Testis (tissue), 3 donors: ENCODE data around the gene SLC39A8. TPM values are rescaled to one million over a fixed set of nuclear protein-coding genes. Genes with fewer than 3 reads are reported as not detected.

Source experiments
- DNase-seq: peaks from one replicate; pipeline ENCODE4 v3.0.0-alpha.2; 2019
- H3K27ac ChIP-seq, 2 donors: fragments of 200-600 bp; sonication (generic); one replicate each; pipeline ENCODE4 v1.5.1; 2019
- H3K27me3 ChIP-seq: fragments of 200-600 bp; sonication (generic); one replicate; pipeline ENCODE4 v1.5.1; 2019
- H3K36me3 ChIP-seq: fragments of 200-600 bp; sonication (generic); one replicate; pipeline ENCODE4 v1.5.1; 2017; ENCODE audit warnings: low read depth; ENCODE audit errors: missing control alignments
- H3K4me1 ChIP-seq: fragments of 200-600 bp; sonication (generic); one replicate; pipeline ENCODE4 v1.5.1; 2019
- H3K4me3 ChIP-seq, 2 donors: fragments of 200-600 bp; sonication (generic); one replicate each; pipeline ENCODE4 v1.5.1; 2017 to 2019
- H3K9me3 ChIP-seq: fragments of 200-600 bp; sonication (generic); one replicate; pipeline ENCODE4 v1.5.1; 2017
- CTCF ChIP-seq, 3 experiments: fragments of 450-650 bp in 2 of 3; fragments of 200-600 bp in 1 of 3; sonication (generic) in 1 of 3; IDR thresholded peaks; one replicate each; pipeline ENCODE4 v1.5.1; 2016 to 2019; ENCODE audit warnings: antibody characterized with exemption in 3 of 3, mild to moderate bottlenecking in 2 of 3, moderate library complexity in 1 of 3
- POLR2A ChIP-seq: fragments of 450-650 bp; IDR thresholded peaks from one replicate; pipeline ENCODE4 v1.6.1; 2017; ENCODE audit warnings: antibody characterized with exemption, mild to moderate bottlenecking, moderate library complexity
- WGBS, 2 donors: methylation state at CpG; one replicate each; pipeline ENCODE4 v1.1.5; 2018; 5-methylcytosine and 5-hydroxymethylcytosine counted together
- intact Hi-C: fragments of 100-400 bp; cut with DNase I; formaldehyde crosslinking; loops from one replicate; pipeline ENCODE4 v1.15.1; 2023; ENCODE audit warnings: low total_unique reads
- polyA plus RNA-seq: library from polyadenylated mRNA; stranded (reverse); fragments of 350-450 nt; fragmentation: Illumina TruSeq; extraction: RNeasy Lipid Tissue Mini Kit (QIAGEN cat#74804); gene quantifications from one replicate; pipeline ENCODE4 v1.2.3, GENCODE V29; 2014; ENCODE audit warnings: low read depth, low replicate concordance; ENCODE audit not compliant: insufficient read depth
- total RNA-seq, 2 donors: library from RNA; depleted of rRNA; stranded (reverse); fragments of >200 nt; gene quantifications; one replicate each; pipeline ENCODE4 v1.2.3, GENCODE V29; 2016

SLC39A8 gene
- total and polyA plus RNA-seq, 3 donors from 2014 or later, result 4.5 to 5.8 (median 5.3) TPM

GRCh38 chr4:102299354-102300107 is 45.8 kb downstream of the SLC39A8 start:
- Histone ChIP-seq H3K4me3 (no peak overlapping the region), H3K36me3 (no peaks in the 10 kb centered on the region), H3K27me3 (no peaks in the 10 kb centered on the region), H3K4me1 (no peaks in the 10 kb centered on the region), H3K27ac (no peak overlapping the region), H3K9me3 (no peaks in the 10 kb centered on the region)
- WGBS, 2 donors, result 28 to 37% methylated on average over 4 of the region's 4 CpGs
- TF ChIP-seq POLR2A, result no peak
- peak in 2 of 3 experiments; percentile 12 to 36 for TF ChIP-seq CTCF (IDR thresholded peaks at IDR 0.05)
- DNase-seq, result peak; percentile 34
- intact Hi-C loops, result no loop called here

- TF ChIP-seq POLR2A, result no peak
- TF ChIP-seq CTCF (IDR thresholded peaks at IDR 0.05), result no peak
- no peak overlapping the region for H3K27ac ChIP-seq
- intact Hi-C loops, result no loop called here
- no peaks in the 10 kb centered on the region for H3K27me3 ChIP-seq
- no peaks in the 10 kb centered on the region for H3K4me1 ChIP-seq
- H3K36me3 ChIP-seq, result no peaks in the 10 kb centered on the region
- H3K9me3 ChIP-seq, result no peaks in the 10 kb centered on the region
- no peak for DNase-seq
- H3K4me3 ChIP-seq, result no peak overlapping the region
- WGBS, 2 donors, result 86 to 95% methylated on average over 1 of the region's 1 CpG
These were observed 46.6 kb downstream of the SLC39A8 start for GRCh38 chr4:102298716-102299115.

- intact Hi-C loops, result no loop called here
- Histone ChIP-seq H3K27ac (no peak overlapping the region), H3K9me3 (no peaks in the 10 kb centered on the region), H3K27me3 (no peaks in the 10 kb centered on the region), H3K4me3 (no peak overlapping the region), H3K36me3 (no peaks in the 10 kb centered on the region), H3K4me1 (no peaks in the 10 kb centered on the region)
- no peak for DNase-seq
- no peak for TF ChIP-seq POLR2A
These were observed 50.0 kb downstream of the SLC39A8 start for GRCh38 chr4:102295153-102295862.

GRCh38 chr4:102288497-102288896 is 56.8 kb downstream of the SLC39A8 start:
- no peak for DNase-seq
- Histone ChIP-seq H3K27me3 (no peaks in the 10 kb centered on the region), H3K27ac (no peak overlapping the region), H3K36me3 (no peaks in the 10 kb centered on the region), H3K9me3 (no peaks in the 10 kb centered on the region), H3K4me3 (no peak overlapping the region), H3K4me1 (no peaks in the 10 kb centered on the region)
- intact Hi-C loops, result no loop called here
- TF ChIP-seq POLR2A (no peak), CTCF (IDR thresholded peaks at IDR 0.05) (no peak)

- no peaks in the 10 kb centered on the region for H3K36me3 ChIP-seq
- H3K9me3 ChIP-seq, result no peaks in the 10 kb centered on the region
- DNase-seq, result no peak
- no peak for TF ChIP-seq POLR2A
- TF ChIP-seq CTCF (IDR thresholded peaks at IDR 0.05), result no peak
- H3K4me3 ChIP-seq, result no peak overlapping the region
- H3K27me3 ChIP-seq, result no peaks in the 10 kb centered on the region
- intact Hi-C loops, result no loop called here
- no peaks in the 10 kb centered on the region for H3K4me1 ChIP-seq
- no peak overlapping the region for H3K27ac ChIP-seq
These were observed 59.5 kb downstream of the SLC39A8 start for GRCh38 chr4:102285831-102286230.
